ENCODE results near the gene OR52R1. TPM values are rescaled to one million over a fixed set of nuclear protein-coding genes. Genes with fewer than 3 reads are reported as not detected.

Gene OR52R1
- total and polyA plus RNA-seq, 2 of the 13 experiments (the other 11 are each of a cell fraction or from before 2014, with no cell fraction given): not detected

DNA sequence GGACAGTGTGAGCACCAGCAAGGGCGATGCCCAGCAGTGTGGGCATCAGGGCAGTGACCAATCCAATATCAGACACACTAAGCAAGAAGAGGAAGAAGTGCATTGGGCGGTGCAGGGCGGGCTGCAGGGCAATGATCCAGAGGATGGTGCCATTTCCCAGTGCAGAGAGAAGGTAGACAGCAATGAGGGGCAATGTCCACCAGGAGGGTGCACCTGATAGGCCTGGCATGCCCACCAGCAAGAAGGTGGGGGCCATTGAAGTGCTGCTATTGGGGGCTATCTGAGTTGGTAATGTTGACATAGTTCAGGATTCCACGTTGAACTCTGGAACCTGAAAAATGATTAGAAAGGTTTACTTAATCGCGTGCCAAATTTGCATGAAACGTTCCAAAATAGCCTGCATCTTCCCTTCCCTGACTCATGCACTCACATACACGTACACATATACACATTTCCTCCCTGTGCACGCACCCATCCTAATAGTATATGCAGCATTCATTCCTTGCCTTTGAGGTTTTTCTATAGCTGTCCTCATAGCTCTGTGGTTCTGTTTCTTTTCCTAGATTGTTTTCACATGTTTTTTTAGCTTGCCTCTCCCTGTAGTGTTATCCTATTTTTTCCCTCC is 44.8 kb upstream of the OR52R1 start, which contains the start of gene OR51S1:
TSS of gene OR51S1 (minus strand) at position 301 of the 625 bp plus-strand sequence. CDS start at position 301, 0 bp downstream.
- BruUV-seq (replicated peaks): no TSS peak
- in situ Hi-C loops (cut with HindIII; ENCODE audit: extremely low pct_ligation_motif_present, low pct_unique_long_range_greater_than_20kb): loop anchor here (25.0 kb wide), 1 partner anchor 112 kb away; no protein-coding TSS in a partner anchor
- DNase-seq (ENCODE audit: low spot score): no peak
- ATAC-seq: peak; percentile 54; the same call in 2 of the 3 replicates
- Histone ChIP-seq H3K4me1 (ENCODE audit: insufficient read depth, low read length) (no peaks in the 10 kb centered on the region), H3K27ac (ENCODE audit: extremely low read length, insufficient read depth, low read length) (no peak within 1 kb of the TSS), H3K9ac (ENCODE audit: insufficient read depth, low read depth, low read length) (no peak within 1 kb of the TSS), H4K20me1 (ENCODE audit: insufficient read depth, low read length) (no peaks in the 10 kb centered on the region), H3K79me2 (ENCODE audit: insufficient read depth, low read length) (no peaks in the 10 kb centered on the region), H3K27me3 (ENCODE audit: control insufficient read depth in 1 of 2, insufficient read depth in 2 of 2, low read length in 2 of 2) (no peaks in the 10 kb centered on the region), H3K36me3 (replicated peaks in 1 of 2; ENCODE audit: control insufficient read depth in 1 of 2, insufficient read depth in 2 of 2, low read length in 2 of 2) (no peaks in the 10 kb centered on the region), H3K4me3 (replicated peaks in 1 of 3; ENCODE audit: insufficient read depth in 1 of 3, low read depth in 2 of 3, low read length in 3 of 3) (no peak within 1 kb of the TSS), H2AFZ (ENCODE audit: low read length) (no peak within 1 kb of the TSS), H3K9me3 (ENCODE audit: low read length) (no peaks in the 10 kb centered on the region), H3K4me2 (ENCODE audit: low read depth, low read length) (no peak within 1 kb of the TSS)
- POLR2A ChIA-PET: no interaction called here
- FAIRE-seq: no peak
- intact Hi-C loops (cut with micrococcal nuclease; ENCODE audit: unreplicated experiment): no loop called here
- TF ChIP-seq, protein P1, sequence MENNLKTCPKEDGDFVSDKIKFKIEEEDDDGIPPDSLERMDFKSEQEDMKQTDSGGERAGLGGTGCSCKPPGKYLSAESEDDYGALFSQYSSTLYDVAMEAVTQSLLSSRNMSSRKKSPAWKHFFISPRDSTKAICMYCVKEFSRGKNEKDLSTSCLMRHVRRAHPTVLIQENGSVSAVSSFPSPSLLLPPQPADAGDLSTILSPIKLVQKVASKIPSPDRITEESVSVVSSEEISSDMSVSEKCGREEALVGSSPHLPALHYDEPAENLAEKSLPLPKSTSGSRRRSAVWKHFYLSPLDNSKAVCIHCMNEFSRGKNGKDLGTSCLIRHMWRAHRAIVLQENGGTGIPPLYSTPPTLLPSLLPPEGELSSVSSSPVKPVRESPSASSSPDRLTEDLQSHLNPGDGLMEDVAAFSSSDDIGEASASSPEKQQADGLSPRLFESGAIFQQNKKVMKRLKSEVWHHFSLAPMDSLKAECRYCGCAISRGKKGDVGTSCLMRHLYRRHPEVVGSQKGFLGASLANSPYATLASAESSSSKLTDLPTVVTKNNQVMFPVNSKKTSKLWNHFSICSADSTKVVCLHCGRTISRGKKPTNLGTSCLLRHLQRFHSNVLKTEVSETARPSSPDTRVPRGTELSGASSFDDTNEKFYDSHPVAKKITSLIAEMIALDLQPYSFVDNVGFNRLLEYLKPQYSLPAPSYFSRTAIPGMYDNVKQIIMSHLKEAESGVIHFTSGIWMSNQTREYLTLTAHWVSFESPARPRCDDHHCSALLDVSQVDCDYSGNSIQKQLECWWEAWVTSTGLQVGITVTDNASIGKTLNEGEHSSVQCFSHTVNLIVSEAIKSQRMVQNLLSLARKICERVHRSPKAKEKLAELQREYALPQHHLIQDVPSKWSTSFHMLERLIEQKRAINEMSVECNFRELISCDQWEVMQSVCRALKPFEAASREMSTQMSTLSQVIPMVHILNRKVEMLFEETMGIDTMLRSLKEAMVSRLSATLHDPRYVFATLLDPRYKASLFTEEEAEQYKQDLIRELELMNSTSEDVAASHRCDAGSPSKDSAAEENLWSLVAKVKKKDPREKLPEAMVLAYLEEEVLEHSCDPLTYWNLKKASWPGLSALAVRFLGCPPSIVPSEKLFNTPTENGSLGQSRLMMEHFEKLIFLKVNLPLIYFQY (CRISPR knock-in tag; IDR thresholded peaks at IDR 0.05; ENCODE audit: borderline replicate concordance): no peak
- no peak for TF ChIP-seq ZNF124 (CRISPR knock-in tag; IDR thresholded peaks at IDR 0.05)
- CTCF ChIA-PET (ENCODE audit: low intra/inter-chr PET ratio, low total read pairs): no interaction called here
- 5% methylated on average over 9 of the region's 9 CpGs for WGBS (ENCODE audit: low lambda C conversion rate)
